Endothelial cell of umbilical vein (primary cell): ENCODE measurements around the gene GJC3. TPM values are rescaled to one million over a fixed set of nuclear protein-coding genes. Genes with fewer than 3 reads are reported as not detected.

Experiments
- Bru-seq: library from RNA; stranded (reverse); fragments of 400-500 nt; gene quantifications from one replicate; lab custom pipeline; 2021; lab: Mats Ljungman, UMichigan
- BruChase-seq, 2 experiments: library from RNA; stranded (reverse); fragments of 400-500 nt; gene quantifications; one replicate each; lab custom pipeline; 2021; lab: Mats Ljungman, UMichigan
- BruUV-seq: library from RNA; stranded (reverse); fragments of 400-500 nt; replicated peaks from 2 replicates; lab custom pipeline; 2021; lab: Mats Ljungman, UMichigan
- CTCF ChIA-PET: fragments of 300-600, 350-600 bp; sonication (Branson Sonifier 250); formaldehyde crosslinking; loops from one replicate; lab custom pipeline; 2021; ENCODE audit warnings: antibody characterized with exemption, inconsistent platforms; lab: Charles Lee
- POLR2A ChIA-PET: fragments of 300-600, 350-600 bp; sonication (Branson Sonifier 250); formaldehyde crosslinking; loops from one replicate; lab custom pipeline; 2021; ENCODE audit warnings: antibody characterized with exemption, inconsistent platforms; lab: Charles Lee
- DNase-seq: peaks from one replicate; pipeline ENCODE4 v3.0.0-alpha.2; 2011; ENCODE audit warnings: low read depth, low spot score
- FAIRE-seq: peaks from 2 replicates; lab custom pipeline; 2011; peaks lifted over from hg19 to GRCh38; lab: Jason Lieb, UNC
- H2AFZ ChIP-seq: 2 replicates; pipeline ENCODE4 v1.6.0; 2012; ENCODE audit warnings: low read depth, low read length, control low read depth, inconsistent platforms
- H3K27ac ChIP-seq: 2 replicates; pipeline ENCODE4 v1.5.1; 2011; ENCODE audit warnings: low read depth, mild to moderate bottlenecking, control low read depth, low read length, moderate library complexity; ENCODE audit not compliant: insufficient read depth
- H3K27me3 ChIP-seq, 2 experiments: 2 replicates each; pipeline versions ENCODE4 v1.6.0 to v1.6.1; 2011; ENCODE audit warnings: low read length in 2 of 2, mixed read lengths in 1 of 2; ENCODE audit not compliant: control insufficient read depth in 2 of 2, insufficient read depth in 2 of 2
- H3K36me3 ChIP-seq, 2 experiments: 2 replicates in 1 of 2; 3 replicates in 1 of 2; pipeline ENCODE4 v1.5.1; 2011; ENCODE audit warnings: low read length in 2 of 2, mild to moderate bottlenecking in 1 of 2, moderate library complexity in 1 of 2; ENCODE audit not compliant: control insufficient read depth in 2 of 2, insufficient read depth in 2 of 2; ENCODE audit errors: extremely low read depth in 1 of 2
- H3K4me1 ChIP-seq: 3 replicates; pipeline ENCODE4 v1.5.1; 2011; ENCODE audit warnings: mild to moderate bottlenecking, low read length; ENCODE audit not compliant: control insufficient read depth, insufficient read depth; ENCODE audit errors: extremely low read depth
- H3K4me2 ChIP-seq: 2 replicates; pipeline ENCODE4 v1.6.1; 2011; ENCODE audit warnings: low read length, control low read depth, mixed read lengths; ENCODE audit not compliant: insufficient read depth
- H3K4me3 ChIP-seq, 3 experiments: fragments of 200-600 bp in 1 of 3; sonication (generic), shearing (Covaris generic) in 1 of 3; replicated peaks in 1 of 3; 2 replicates each; pipeline ENCODE4 v1.5.1; 2011 to 2016; ENCODE audit warnings: control low read depth in 3 of 3, low read length in 3 of 3, mild to moderate bottlenecking in 2 of 3, inconsistent platforms in 1 of 3, low read depth in 1 of 3, moderate library complexity in 1 of 3; ENCODE audit not compliant: insufficient read depth in 1 of 3
- H3K79me2 ChIP-seq: 2 replicates; pipeline ENCODE4 v1.6.0; 2012; ENCODE audit warnings: low read length, inconsistent platforms; ENCODE audit not compliant: control insufficient read depth, insufficient read depth
- H3K9ac ChIP-seq: replicated peaks from 2 replicates; pipeline ENCODE3; 2011; ENCODE audit warnings: low read length, control low read depth; ENCODE audit not compliant: insufficient read depth; ENCODE audit errors: extremely low read depth
- H3K9me1 ChIP-seq: replicated peaks from 3 replicates; pipeline ENCODE4 v1.6.0; 2011; ENCODE audit warnings: mild to moderate bottlenecking, low read length; ENCODE audit not compliant: control insufficient read depth, insufficient read depth; ENCODE audit errors: extremely low read depth
- H3K9me3 ChIP-seq: replicated peaks from 2 replicates; pipeline ENCODE4 v1.5.1; 2012; ENCODE audit warnings: low read length, inconsistent platforms; ENCODE audit not compliant: control insufficient read depth, insufficient read depth
- H4K20me1 ChIP-seq: replicated peaks from 2 replicates; pipeline ENCODE3; 2011; ENCODE audit warnings: mild to moderate bottlenecking, low read length; ENCODE audit not compliant: control insufficient read depth, insufficient read depth; ENCODE audit errors: extremely low read depth
- GATA2 ChIP-seq: IDR thresholded peaks from 2 replicates; pipeline ENCODE4 v1.7.0; 2011; ENCODE audit warnings: low read depth, mild to moderate bottlenecking, moderate library complexity, mixed read lengths, low read length; ENCODE audit not compliant: insufficient read length, insufficient read depth
- POLR2A ChIP-seq: IDR thresholded peaks from 2 replicates; pipeline ENCODE4 v1.6.1; 2012; ENCODE audit warnings: low read depth, mild to moderate bottlenecking, control low read depth, low read length
- dilution Hi-C: fragments of 300-500 bp; cut with MboI; formaldehyde crosslinking; loops from one replicate; pipeline ENCODE4 v1.15.0; 2019; ENCODE audit warnings: low sequenced_read_pairs; ENCODE audit not compliant: extremely low pct_ligation_motif_present
- intact Hi-C: fragments of 100-400 bp; cut with micrococcal nuclease; formaldehyde crosslinking; loops from one replicate; pipeline ENCODE4 v1.10.0; 2022
- long read RNA-seq: library from polyadenylated mRNA; stranded (forward); transcript quantifications from one replicate; pipeline ENCODE4 v2.0.0, GENCODE V29; 2021
- polyA minus RNA-seq, 3 experiments: library from RNA; depleted of rRNA, polyadenylated mRNA; stranded (reverse); fragments of >200 nt; gene quantifications; 1 replicate in 1 of 3; 2 replicates in 2 of 3; pipeline ENCODE4 v1.2.3, GENCODE V29; 2011
- polyA plus RNA-seq, 4 experiments: library from polyadenylated mRNA; depleted of rRNA in 3 of 4; stranded (reverse) in 3 of 4; unstranded in 1 of 4; fragments of >200 nt; gene quantifications; 2 replicates each; pipeline versions ENCODE4 v1.2.1 to v1.2.3, GENCODE V29; 2011 to 2012; ENCODE audit warnings: missing spikeins in 1 of 4
- total RNA-seq: library from RNA; stranded (reverse); gene quantifications from 2 replicates; pipeline ENCODE4 v1.2.3, GENCODE V29; 2021
- TF ChIP-seq, protein P1 (sequence below), 2 donors: IDR thresholded peaks; 1 replicate in 1 of 2; 2 replicates in 1 of 2; pipeline ENCODE4 v1.5.1; 2011; ENCODE audit warnings: low read length in 2 of 2, mild to moderate bottlenecking in 2 of 2, moderate library complexity in 2 of 2, control low read depth in 1 of 2, inconsistent platforms in 1 of 2, low read depth in 1 of 2; ENCODE audit not compliant: insufficient read depth in 1 of 2; ENCODE audit errors: extremely low read depth in 1 of 2
- TF ChIP-seq, protein P2 (sequence below): IDR thresholded peaks from 2 replicates; pipeline ENCODE4 v1.6.1; 2011; ENCODE audit not compliant: insufficient read depth, insufficient read length

The GJC3 gene, protein sequence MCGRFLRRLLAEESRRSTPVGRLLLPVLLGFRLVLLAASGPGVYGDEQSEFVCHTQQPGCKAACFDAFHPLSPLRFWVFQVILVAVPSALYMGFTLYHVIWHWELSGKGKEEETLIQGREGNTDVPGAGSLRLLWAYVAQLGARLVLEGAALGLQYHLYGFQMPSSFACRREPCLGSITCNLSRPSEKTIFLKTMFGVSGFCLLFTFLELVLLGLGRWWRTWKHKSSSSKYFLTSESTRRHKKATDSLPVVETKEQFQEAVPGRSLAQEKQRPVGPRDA
- total RNA-seq (not detected in 2 replicates), polyA plus RNA-seq (0.28 and 0.33 TPM in 2 replicates), polyA minus RNA-seq (0.28 TPM in 1 of 2 replicates, not detected in the other), Bru-seq, nascent RNA (percentile 17 among the genes with signal in this experiment), BruChase-seq, experiment 1, labeled RNA remaining after a 6-hour chase (percentile 11 among the genes with signal in this experiment), BruChase-seq, experiment 2, labeled RNA remaining after a 2-hour chase (not detected)
- polyA plus RNA-seq (2011; cell fraction: cytosol; rRNA removed), result 0.25 and 0.31 TPM in 2 replicates
- 0.13 and 0.28 TPM in 2 replicates for polyA plus RNA-seq (2011; cell fraction: nucleus; rRNA removed)
- polyA plus RNA-seq (2012), result 0.56 TPM in 1 of 2 replicates, not detected in the other
- not detected for polyA minus RNA-seq (2011; cell fraction: cytosol; rRNA and poly(A)+ RNA removed)
- not detected in 2 replicates for polyA minus RNA-seq (2011; cell fraction: nucleus; rRNA and poly(A)+ RNA removed)
- long read RNA-seq, result 0 reads

DNA sequence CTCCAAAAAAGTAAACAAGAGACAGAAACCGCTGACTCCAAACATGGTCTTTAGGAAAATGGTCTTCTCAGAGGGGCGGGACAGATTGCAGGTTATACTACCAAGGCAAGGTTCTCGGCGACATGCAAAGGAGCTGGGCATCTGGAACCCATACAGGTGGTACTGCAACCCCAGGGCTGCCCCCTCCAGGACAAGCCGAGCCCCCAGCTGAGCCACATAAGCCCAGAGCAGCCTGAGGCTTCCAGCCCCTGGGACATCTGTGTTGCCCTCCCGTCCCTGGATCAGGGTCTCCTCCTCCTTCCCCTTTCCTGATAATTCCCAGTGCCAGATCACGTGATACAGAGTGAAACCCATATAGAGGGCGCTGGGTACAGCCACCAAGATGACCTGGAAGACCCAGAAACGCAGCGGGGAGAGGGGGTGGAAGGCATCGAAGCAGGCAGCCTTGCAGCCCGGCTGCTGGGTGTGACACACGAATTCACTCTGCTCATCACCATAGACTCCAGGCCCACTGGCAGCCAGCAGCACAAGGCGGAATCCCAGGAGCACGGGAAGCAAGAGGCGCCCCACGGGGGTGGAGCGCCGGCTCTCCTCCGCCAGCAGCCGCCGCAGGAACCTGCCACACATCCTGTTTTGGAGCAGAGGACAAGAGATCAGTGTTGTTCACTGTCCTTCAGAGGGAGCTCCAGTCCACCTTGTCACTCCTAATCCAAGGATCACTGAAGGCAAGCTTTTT, at the start of gene GJC3:
Gene GJC3 (minus strand): TSS at position 627 of the 736 bp plus-strand sequence. CDS start 0 bp downstream, at position 627.
- Histone ChIP-seq H3K9ac (no peak within 1 kb of the TSS), H3K79me2 (no peaks in the 10 kb centered on the region), H3K4me2 (peak within 1 kb of the TSS; percentile 63), H3K4me1 (peaks cover 13% of the 10 kb centered on the region), H4K20me1 (no peaks in the 10 kb centered on the region), H2AFZ (peak within 1 kb of the TSS; percentile 82), H3K27me3 (peaks cover 12 to 29% of the 10 kb centered on the region in 2 experiments), H3K9me1 (no peaks in the 10 kb centered on the region), H3K36me3 (no peaks in the 10 kb centered on the region), H3K4me3 (peak within 1 kb of the TSS in 2 of 3 experiments; percentile 14 to 39), H3K27ac (no peak within 1 kb of the TSS), H3K9me3 (no peaks in the 10 kb centered on the region)
- dilution Hi-C loops (no loop called here), intact Hi-C loops (no loop called here)
- POLR2A ChIA-PET, result interaction anchor here (1.7 kb wide), 1 partner anchor 10 kb away, joined by 7 read pairs; the partner anchor contains the start of gene TRIM4
- TF ChIP-seq, protein P1, sequence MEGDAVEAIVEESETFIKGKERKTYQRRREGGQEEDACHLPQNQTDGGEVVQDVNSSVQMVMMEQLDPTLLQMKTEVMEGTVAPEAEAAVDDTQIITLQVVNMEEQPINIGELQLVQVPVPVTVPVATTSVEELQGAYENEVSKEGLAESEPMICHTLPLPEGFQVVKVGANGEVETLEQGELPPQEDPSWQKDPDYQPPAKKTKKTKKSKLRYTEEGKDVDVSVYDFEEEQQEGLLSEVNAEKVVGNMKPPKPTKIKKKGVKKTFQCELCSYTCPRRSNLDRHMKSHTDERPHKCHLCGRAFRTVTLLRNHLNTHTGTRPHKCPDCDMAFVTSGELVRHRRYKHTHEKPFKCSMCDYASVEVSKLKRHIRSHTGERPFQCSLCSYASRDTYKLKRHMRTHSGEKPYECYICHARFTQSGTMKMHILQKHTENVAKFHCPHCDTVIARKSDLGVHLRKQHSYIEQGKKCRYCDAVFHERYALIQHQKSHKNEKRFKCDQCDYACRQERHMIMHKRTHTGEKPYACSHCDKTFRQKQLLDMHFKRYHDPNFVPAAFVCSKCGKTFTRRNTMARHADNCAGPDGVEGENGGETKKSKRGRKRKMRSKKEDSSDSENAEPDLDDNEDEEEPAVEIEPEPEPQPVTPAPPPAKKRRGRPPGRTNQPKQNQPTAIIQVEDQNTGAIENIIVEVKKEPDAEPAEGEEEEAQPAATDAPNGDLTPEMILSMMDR (IDR thresholded peaks at IDR 0.05; ENCODE audit: extremely low read depth in 1 of 2, insufficient read depth in 1 of 2, low read depth in 1 of 2, low read length in 2 of 2), result peak; percentile 22 to 41
- TF ChIP-seq GATA2 (no peak), POLR2A (peak; percentile 41)
- TF ChIP-seq, protein P2, sequence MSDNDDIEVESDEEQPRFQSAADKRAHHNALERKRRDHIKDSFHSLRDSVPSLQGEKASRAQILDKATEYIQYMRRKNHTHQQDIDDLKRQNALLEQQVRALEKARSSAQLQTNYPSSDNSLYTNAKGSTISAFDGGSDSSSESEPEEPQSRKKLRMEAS, result no peak
- FAIRE-seq (peak; percentile 93), DNase-seq (peak; percentile 80)
- BruUV-seq, result no TSS peak
- CTCF ChIA-PET, result interaction anchor here (0.7 to 3.9 kb wide), 16 partner anchors 8 to 404 kb away, joined by 3 to 15 read pairs (median 5); partner anchors contain the start of gene TRIM4
